Esophagus muscularis mucosa (tissue), 4 donors: ENCODE data around the gene ME3. TPM values are rescaled to one million over a fixed set of nuclear protein-coding genes. Genes with fewer than 3 reads are reported as not detected.
"Not testable (repeated sequence)": the region's sequence is repeated elsewhere in the genome, so short reads cannot be mapped to it uniquely, and the experiment has no call there.

Source experiments
- DNase-seq: peaks from one replicate; pipeline ENCODE4 v3.0.0-alpha.2; 2017; ENCODE audit errors: extremely low spot score
- H3K27ac ChIP-seq, 4 donors: fragments of 200-600 bp; sonication (generic); replicated peaks in 1 of 4; 1 replicate in 3 of 4; 2 replicates in 1 of 4; pipeline ENCODE4 v1.5.1; 2016 to 2019; ENCODE audit warnings: mild to moderate bottlenecking in 1 of 4
- H3K27me3 ChIP-seq, 4 donors: fragments of 200-600 bp; sonication (generic); one replicate each; pipeline versions ENCODE4 v1.5.1 to v1.6.0; 2016 to 2019
- H3K36me3 ChIP-seq, 4 donors: fragments of 200-600 bp; sonication (generic); one replicate each; pipeline ENCODE4 v1.5.1; 2016 to 2019
- H3K4me1 ChIP-seq, 4 donors: fragments of 200-600 bp; sonication (generic); one replicate each; pipeline ENCODE4 v1.5.1; 2016 to 2019
- H3K4me3 ChIP-seq, 4 donors: fragments of 200-600 bp; sonication (generic); 1 replicate in 2 of 4; 2 replicates in 2 of 4; pipeline ENCODE4 v1.5.1; 2016 to 2019; ENCODE audit warnings: mild to moderate bottlenecking in 4 of 4, moderate library complexity in 1 of 4
- H3K9me3 ChIP-seq, 4 donors: fragments of 200-600 bp; sonication (generic); 1 replicate in 3 of 4; 2 replicates in 1 of 4; pipeline ENCODE4 v1.5.1; 2016 to 2019
- CTCF ChIP-seq, 3 experiments: fragments of 200-600 bp in 2 of 3; fragments of 450-650 bp in 1 of 3; sonication (generic) in 2 of 3; IDR thresholded peaks; one replicate each; pipeline ENCODE4 v1.5.1; 2017 to 2019; ENCODE audit warnings: antibody characterized with exemption in 3 of 3, mild to moderate bottlenecking in 2 of 3, moderate library complexity in 1 of 3
- EP300 ChIP-seq: sonication (generic); formaldehyde crosslinking; IDR thresholded peaks from one replicate; pipeline ENCODE4 v1.6.1; 2017; ENCODE audit warnings: antibody characterized with exemption
- POLR2A ChIP-seq: fragments of 450-650 bp; IDR thresholded peaks from one replicate; pipeline ENCODE4 v1.6.1; 2017; ENCODE audit warnings: antibody characterized with exemption, moderate library complexity, mild to moderate bottlenecking, low read depth
- POLR2AphosphoS5 ChIP-seq, 2 donors: sonication (generic); formaldehyde crosslinking; IDR thresholded peaks; one replicate each; pipeline ENCODE4 v1.6.1; 2017; ENCODE audit warnings: antibody characterized with exemption in 2 of 2
- WGBS: methylation state at CpG from one replicate; pipeline ENCODE4 v1.1.5; 2018; 5-methylcytosine and 5-hydroxymethylcytosine counted together
- intact Hi-C: fragments of 100-400 bp; cut with DNase I; formaldehyde crosslinking; loops from one replicate; pipeline ENCODE4 v1.15.1; 2023
- total RNA-seq, 4 donors: library from RNA; depleted of rRNA; stranded (reverse); fragments of >200 nt; gene quantifications; one replicate each; pipeline versions ENCODE4 v1.1.0 to v1.2.1, GENCODE V29; 2016

ME3 gene
- total RNA-seq, 4 donors from 2014 or later: 20.4 to 50.1 (median 26.2) TPM

- Histone ChIP-seq H3K9me3 (no peaks in the 10 kb centered on the region), H3K27me3 (no peaks in the 10 kb centered on the region), H3K36me3 (no peaks in the 10 kb centered on the region), H3K27ac (peak overlapping the region; percentile 74 to 84 (median 78)), H3K4me1 (peaks cover 39 to 72% (median 55%) of the 10 kb centered on the region in 4 donors), H3K4me3 (no peak overlapping the region)
- TF ChIP-seq CTCF (IDR thresholded peaks at IDR 0.05) (no peak), POLR2A (no peak), POLR2AphosphoS5 (IDR thresholded peaks at IDR 0.05) (no peak), EP300 (no peak)
- 38% methylated on average over 6 of the region's 6 CpGs for WGBS
- intact Hi-C loops: loop anchor here (5.0 kb wide), 1 partner anchor 71 kb away; no protein-coding TSS in a partner anchor
- no peak for DNase-seq
Observed at GRCh38 chr11:86548271-86548917, 124.0 kb downstream of the ME3 start.

GRCh38 chr11:86547727-86548126 lies 124.7 kb downstream of the ME3 start:
- TF ChIP-seq EP300: no peak
- no peak for TF ChIP-seq POLR2A
- no peak for TF ChIP-seq CTCF (IDR thresholded peaks at IDR 0.05)
- peak; percentile 20 to 52 for TF ChIP-seq POLR2AphosphoS5 (IDR thresholded peaks at IDR 0.05)
- no peak for DNase-seq
- H3K27me3 ChIP-seq: no peaks in the 10 kb centered on the region
- H3K4me1 ChIP-seq: peaks cover 34 to 66% (median 52%) of the 10 kb centered on the region in 4 donors
- H3K9me3 ChIP-seq: no peaks in the 10 kb centered on the region
- 40% methylated on average over 2 of the region's 2 CpGs for WGBS
- H3K4me3 ChIP-seq: no peak overlapping the region
- H3K27ac ChIP-seq: peak overlapping the region; percentile 74 to 84 (median 78)
- H3K36me3 ChIP-seq: no peaks in the 10 kb centered on the region
- intact Hi-C loops: loop anchor here (5.0 kb wide), 1 partner anchor 70 kb away; no protein-coding TSS in a partner anchor

- intact Hi-C loops, DNase-seq, H3K9me3 ChIP-seq, H3K4me3 ChIP-seq, H3K27ac ChIP-seq, H3K4me1 ChIP-seq, H3K27me3 ChIP-seq, H3K36me3 ChIP-seq: not testable (repeated sequence)
- WGBS: 96% methylated on average over 3 of the region's 3 CpGs
Observed at GRCh38 chr11:86541299-86541698, 131.1 kb downstream of the ME3 start.

GRCh38 chr11:86538223-86538548 lies 134.2 kb downstream of the ME3 start:
- 94% methylated on average over 3 of the region's 3 CpGs for WGBS
- H3K4me1 ChIP-seq: no peaks in the 10 kb centered on the region
- no peaks in the 10 kb centered on the region for H3K9me3 ChIP-seq

More at GRCh38 chr11:86538223-86538548, 134.2 kb downstream of the ME3 start:
- no peak for DNase-seq
- intact Hi-C loops: no loop called here
- H3K27me3 ChIP-seq: no peaks in the 10 kb centered on the region
- no peak overlapping the region for H3K4me3 ChIP-seq
- no peak overlapping the region for H3K27ac ChIP-seq
- TF ChIP-seq POLR2AphosphoS5 (IDR thresholded peaks at IDR 0.05): no peak
- TF ChIP-seq EP300: no peak
- TF ChIP-seq CTCF (IDR thresholded peaks at IDR 0.05): no peak
- no peak for TF ChIP-seq POLR2A
- no peaks in the 10 kb centered on the region for H3K36me3 ChIP-seq
